SK-MEL-5 (cell line): ENCODE results near the gene RMRP. TPM values are rescaled to one million over a fixed set of nuclear protein-coding genes. Genes with fewer than 3 reads are reported as not detected.
A peak's percentile ranks its signal among the peaks of the same experiment; 100 is the strongest.
"Not testable (repeated sequence)": the region's sequence is repeated elsewhere in the genome, so short reads cannot be mapped to it uniquely, and the experiment has no call there.

Experiments used
- DNase-seq: peaks from one replicate; pipeline ENCODE4 v3.0.0-alpha.2; 2016; ENCODE audit warnings: low read depth, low spot score
- in situ Hi-C: cut with HindIII; loops from 2 replicates; pipeline ENCODE4 v1.10.0; 2016; ENCODE audit warnings: low sequenced_read_pairs, high pct_unique_total_duplicates, low pct_unique_long_range_greater_than_20kb
- total RNA-seq: library from RNA; depleted of rRNA; stranded (reverse); fragments of >200 nt; shearing (Covaris generic); gene quantifications from 2 replicates; pipeline ENCODE4 v1.2.3, GENCODE V29; 2014

RMRP gene
- total RNA-seq, 1 experiment from 2014 or later: 34,307 TPM

- in situ Hi-C loops: no loop called here
- DNase-seq: no peak
These were observed 21.5 kb downstream of the RMRP start for GRCh38 chr9:35636135-35636876.

DNA sequence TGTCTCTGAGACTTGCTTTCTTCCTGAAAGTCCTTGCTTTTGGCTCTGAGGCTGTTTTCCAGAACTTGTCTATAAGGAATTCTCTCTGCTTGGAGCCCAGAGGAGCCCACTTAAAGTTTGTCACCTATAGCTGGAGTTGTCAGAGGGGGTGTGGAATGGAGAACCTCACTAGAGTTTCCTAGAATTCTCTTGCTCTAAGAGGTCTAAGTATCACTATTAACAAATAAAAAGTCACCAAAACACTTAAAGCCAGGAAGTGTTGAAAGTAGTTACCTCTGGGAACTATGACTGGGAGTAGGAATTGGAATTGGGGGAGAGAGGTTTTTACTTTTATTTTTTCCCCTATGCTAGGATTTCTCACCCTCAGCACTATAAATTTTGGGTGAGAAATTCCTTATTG lies 22.1 kb downstream of the RMRP start:
- DNase-seq: no peak
- in situ Hi-C loops: no loop called here

- DNase-seq: no peak
- in situ Hi-C loops: no loop called here
These were observed 28.2 kb downstream of the RMRP start for GRCh38 chr9:35629597-35629996.

- in situ Hi-C loops: no loop called here
- no peak for DNase-seq
These were observed 29.3 kb downstream of the RMRP start for GRCh38 chr9:35628389-35628991.

DNA sequence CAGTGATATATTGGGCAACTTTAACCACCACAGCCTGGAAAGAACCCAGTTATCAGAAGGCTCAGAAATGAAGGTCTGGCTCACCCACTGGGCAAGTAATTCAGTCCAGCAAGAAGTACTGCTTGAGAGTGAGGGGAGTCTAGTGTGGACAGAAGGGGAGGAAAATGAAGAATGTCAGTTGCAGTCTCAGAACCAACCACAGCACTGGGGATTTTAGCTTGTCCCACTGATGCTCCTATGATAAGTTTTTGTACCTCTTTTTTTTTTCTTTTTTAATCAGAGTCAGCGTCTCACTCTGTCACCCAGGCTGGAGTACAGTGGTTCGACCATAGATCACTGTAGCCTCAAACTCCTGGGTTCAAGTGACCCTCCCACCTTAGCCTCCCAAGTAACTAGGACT lies 30.2 kb downstream of the RMRP start:
- in situ Hi-C loops: no loop called here
- DNase-seq: no peak

DNA sequence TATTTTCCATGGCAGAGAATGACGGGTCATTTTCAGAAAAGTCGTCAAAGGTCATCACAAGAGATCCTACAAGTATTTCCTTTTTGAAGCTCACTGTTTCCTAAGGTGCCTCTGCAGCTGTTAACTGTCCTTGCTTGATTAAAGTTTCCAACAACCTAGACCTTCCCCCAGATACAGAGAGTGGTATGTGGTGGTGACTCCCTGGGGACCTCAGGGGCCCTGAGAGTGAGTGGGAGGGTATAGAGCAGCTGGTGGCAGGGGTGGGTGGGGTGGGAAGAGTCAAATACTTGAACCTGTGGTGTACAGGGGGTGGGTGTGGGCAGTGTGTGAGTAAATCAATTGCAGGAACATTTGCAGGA lies 38.0 kb downstream of the RMRP start:
- DNase-seq: no peak
- in situ Hi-C loops: no loop called here

DNA sequence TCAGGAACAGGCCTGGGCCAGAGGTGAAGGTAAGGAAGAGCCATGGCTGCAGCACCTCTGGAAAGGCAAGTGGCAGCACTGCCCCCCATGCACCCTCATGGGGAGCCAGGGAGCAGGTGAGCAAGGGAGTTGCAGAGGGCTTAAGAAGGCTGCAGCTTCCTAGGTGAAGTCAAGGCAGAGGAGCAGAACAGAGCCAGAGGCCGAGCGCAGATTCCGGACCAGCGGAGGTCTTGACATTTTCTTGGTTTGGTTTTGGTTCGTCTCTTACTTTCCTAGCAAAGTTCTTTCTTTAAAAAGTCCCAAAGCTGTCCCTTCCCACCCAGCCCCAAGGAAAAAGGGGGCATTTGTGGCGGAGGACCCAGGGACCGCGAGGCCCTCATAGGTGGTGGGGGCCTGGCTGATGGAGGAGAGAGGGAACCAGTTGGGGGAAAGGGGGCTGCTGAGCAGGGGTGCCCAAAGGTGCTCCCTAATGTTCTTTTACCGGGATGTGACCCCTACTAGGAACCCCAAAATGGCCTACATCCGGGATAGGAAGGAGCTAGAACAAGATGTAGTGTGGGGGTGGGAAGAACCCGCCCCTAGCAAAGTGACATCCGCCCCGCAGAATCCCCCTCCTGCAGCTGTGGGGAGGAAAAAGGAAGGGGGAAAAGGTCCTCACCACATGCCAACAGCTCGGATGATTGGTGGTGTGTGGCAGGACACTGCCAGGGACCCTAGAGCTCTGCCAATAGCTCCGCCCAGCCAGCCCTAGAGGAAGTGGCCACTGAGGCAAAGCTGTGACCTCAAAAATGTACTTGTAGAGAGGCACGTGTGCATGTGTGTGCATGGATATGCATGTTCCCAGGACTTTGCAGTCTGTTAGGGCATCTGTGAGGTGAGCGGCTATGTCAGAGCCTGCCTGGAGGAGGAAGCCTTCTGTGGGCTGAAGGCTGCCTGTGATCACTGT lies 38.7 kb downstream of the RMRP start:
- in situ Hi-C loops: no loop called here
- no peak for DNase-seq

- no peak for DNase-seq
- in situ Hi-C loops: no loop called here
These were observed 39.5 kb downstream of the RMRP start, which contains the start of gene CD72 for GRCh38 chr9:35618325-35618727. Gene CD72 (minus strand): TSS chr9:35618413. CDS start chr9:35618303, 110 bp downstream.

DNA sequence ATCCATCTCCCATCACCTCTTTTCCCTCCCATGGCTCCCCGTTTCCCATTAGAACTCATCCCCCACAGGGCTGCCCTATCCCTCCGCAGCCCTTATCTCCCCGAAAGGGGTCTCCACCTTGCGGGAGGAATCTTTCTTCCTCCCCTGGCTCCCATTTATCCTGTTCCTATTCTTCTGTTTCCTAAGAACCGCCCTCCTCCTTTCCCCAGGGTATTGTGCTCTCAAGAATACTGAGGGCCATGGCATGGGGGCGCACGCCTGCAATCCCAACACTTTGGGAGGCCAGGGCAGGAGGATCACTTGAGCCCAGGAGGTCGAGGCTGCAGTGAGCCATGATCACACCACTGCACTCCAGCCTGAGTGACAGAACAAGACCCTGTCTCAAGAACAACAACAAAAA lies 40.3 kb downstream of the RMRP start:
- no peak for DNase-seq
- in situ Hi-C loops: no loop called here

- peak; percentile 31 for DNase-seq
- in situ Hi-C loops: no loop called here
These were observed 40.9 kb downstream of the RMRP start for GRCh38 chr9:35616681-35617459.

DNA sequence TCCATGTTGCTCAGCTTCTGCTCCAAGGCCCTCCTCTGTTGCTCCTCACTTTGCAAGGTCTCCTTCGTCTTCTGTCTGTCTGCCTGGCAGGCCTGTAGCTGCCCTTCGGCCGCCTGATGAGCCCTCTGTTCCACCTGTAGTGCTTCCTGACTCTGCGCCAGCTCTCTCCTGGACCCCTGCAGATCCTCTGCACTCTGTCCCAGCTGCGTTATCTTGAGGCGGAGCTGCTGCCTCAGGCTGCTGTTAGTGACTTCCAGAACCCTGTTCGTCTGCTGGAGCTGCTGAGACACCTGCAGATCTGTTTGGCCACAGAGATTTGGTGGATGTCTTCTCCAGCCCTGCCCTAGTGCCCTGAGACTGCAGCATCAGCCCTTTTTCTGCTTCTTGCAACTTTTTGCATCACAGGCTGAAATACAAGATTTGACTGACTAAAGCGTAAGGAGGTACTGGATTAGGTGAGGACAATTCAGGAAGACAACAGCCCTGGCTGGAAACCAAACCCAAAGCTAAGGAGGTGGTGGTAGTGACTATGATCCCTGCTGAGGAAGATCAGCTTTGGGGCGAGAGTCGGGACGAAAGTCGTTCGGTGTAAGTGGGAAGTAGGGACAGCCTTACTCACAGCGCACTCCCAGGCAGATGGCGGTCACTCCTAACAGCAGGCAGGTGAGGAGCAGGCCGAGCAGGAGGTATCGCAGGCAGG lies 41.7 kb downstream of the RMRP start:
- DNase-seq: no peak
- in situ Hi-C loops: no loop called here

DNA sequence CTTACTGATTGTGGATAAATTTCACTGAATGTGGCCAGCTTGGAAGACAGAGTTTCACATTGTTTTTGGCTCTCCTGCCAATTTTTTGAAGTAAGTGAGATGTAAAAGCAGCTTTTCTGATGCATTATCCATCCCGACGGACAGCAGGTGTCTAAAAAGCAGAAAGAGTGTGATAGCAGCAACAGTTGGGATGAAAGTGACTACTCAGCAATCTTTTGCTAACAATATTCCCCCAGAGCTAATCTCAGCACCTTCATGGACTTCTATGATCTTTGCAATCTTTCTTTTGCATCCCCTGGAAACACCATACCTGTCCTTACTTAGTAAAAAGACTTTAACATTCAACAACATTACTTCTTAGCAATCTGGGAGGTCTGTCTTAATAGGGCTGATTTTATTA lies 45.0 kb downstream of the RMRP start:
- in situ Hi-C loops: no loop called here
- no peak for DNase-seq

DNA sequence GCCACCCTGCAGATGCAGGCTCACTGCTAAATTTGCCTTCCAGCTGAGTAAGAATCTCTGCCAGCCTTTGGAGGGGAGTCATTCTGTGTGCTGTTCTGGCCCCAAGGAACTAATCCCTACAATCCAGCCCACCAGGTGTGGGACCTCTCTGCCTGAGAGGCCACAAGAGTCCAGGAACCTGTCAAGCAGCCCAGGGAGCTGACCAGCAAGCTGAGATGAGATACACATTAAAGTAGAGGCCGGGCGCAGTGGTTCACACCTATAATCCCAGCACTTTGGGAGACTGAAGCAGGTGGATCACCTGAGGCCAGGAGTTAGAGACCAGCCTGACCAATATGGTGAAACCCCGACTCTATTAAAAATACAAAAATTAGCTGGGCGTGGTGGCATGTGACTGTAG lies 45.8 kb downstream of the RMRP start:
- in situ Hi-C loops, DNase-seq: not testable (repeated sequence)

GRCh38 chr9:35611230-35611797 lies 46.5 kb downstream of the RMRP start:
- in situ Hi-C loops: no loop called here
- peak; percentile 56 for DNase-seq

DNA sequence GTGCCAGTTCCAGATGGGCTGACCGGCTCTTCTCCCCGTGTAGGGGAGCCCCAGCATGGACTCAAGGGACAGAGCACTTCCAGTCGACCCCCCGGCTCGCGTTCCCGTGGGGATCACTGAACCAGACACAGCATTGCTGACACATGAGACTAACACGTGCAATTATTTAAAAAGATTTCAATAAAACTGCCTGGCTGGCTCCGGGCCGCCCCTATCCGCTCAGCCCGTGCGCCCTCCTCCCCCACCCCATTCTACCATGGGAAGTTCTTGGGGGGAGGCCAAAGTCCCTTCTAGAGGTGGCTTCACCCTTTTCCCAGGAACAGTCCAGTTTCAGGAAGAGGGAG lies 48.0 kb downstream of the RMRP start:
- in situ Hi-C loops: no loop called here

GRCh38 chr9:35609001-35609819 lies 48.6 kb downstream of the RMRP start:
- no peak for DNase-seq
- in situ Hi-C loops: no loop called here

More for the DNA sequence above, 48.0 kb downstream of the RMRP start:
- DNase-seq: no peak
